HCT116 (cell line): ENCODE measurements around the gene RBBP8. TPM values are rescaled to one million over a fixed set of nuclear protein-coding genes. Genes with fewer than 3 reads are reported as not detected.

Experiments used
- ATAC-seq: fragments of 200-7000 bp; cut with Tn5 transposase; 2 replicates; pipeline ENCODE4 v1.9.1; 2020; ENCODE audit warnings: mild to moderate bottlenecking, moderate library complexity
- BruUV-seq: library from RNA; stranded (reverse); fragments of 400-500 nt; replicated peaks from 2 replicates; lab custom pipeline; 2021; lab: Mats Ljungman, UMichigan
- CTCF ChIA-PET: fragments of 300-600 bp; sonication (Branson Sonifier 250); formaldehyde crosslinking; loops from one replicate; lab custom pipeline; 2021; ENCODE audit warnings: antibody characterized with exemption; lab: Charles Lee
- POLR2A ChIA-PET: fragments of 300-600, 350-600 bp; sonication (Branson Sonifier 250); formaldehyde crosslinking; loops from one replicate; lab custom pipeline; 2021; ENCODE audit warnings: antibody characterized with exemption; lab: Charles Lee
- RAD21 ChIA-PET, 2 experiments: fragments of 300-600 bp; sonication (Branson Sonifier 250); formaldehyde crosslinking; loops; one replicate each; lab custom pipeline; 2023; ENCODE audit warnings: low total read pairs in 2 of 2; ENCODE audit not compliant: uncharacterized antibody in 2 of 2, unreplicated experiment in 2 of 2, low non-redundant PET in 1 of 2; lab: Charles Lee
- DNase-seq: peaks from one replicate; pipeline ENCODE4 v3.0.0-alpha.2; 2010; ENCODE audit warnings: low read depth, low spot score
- H2AFZ ChIP-seq: fragments of 200-600 bp; shearing (Covaris generic), sonication (generic); 2 replicates; pipeline ENCODE4 v1.6.1; 2017; ENCODE audit warnings: low read depth, mixed run types, mixed read lengths, antibody characterized with exemption, low read length; ENCODE audit not compliant: poor library complexity, severe bottlenecking
- H3K27ac ChIP-seq: 2 replicates; pipeline ENCODE4 v1.5.1; 2012; ENCODE audit warnings: low read depth, low read length
- H3K27me3 ChIP-seq: fragments of 200-600 bp; sonication (generic); 2 replicates; pipeline ENCODE4 v1.6.1; 2016; ENCODE audit warnings: mixed run types, low read length, mixed read lengths; ENCODE audit not compliant: insufficient read depth
- H3K36me3 ChIP-seq, 2 experiments: fragments of 200-500 bp in 1 of 2; fragments of 200-600 bp in 1 of 2; sonication (Bioruptor generic) in 1 of 2; sonication (generic) in 1 of 2; 2 replicates each; pipeline versions ENCODE4 v1.5.1 to v1.6.1; 2014 to 2016; ENCODE audit warnings: low read length in 2 of 2, inconsistent platforms in 1 of 2, mixed read lengths in 1 of 2, mixed run types in 1 of 2; ENCODE audit not compliant: insufficient read depth in 2 of 2, control insufficient read depth in 1 of 2
- H3K4me1 ChIP-seq, 2 experiments: fragments of 200-600 bp in 1 of 2; sonication (generic) in 1 of 2; 2 replicates each; pipeline versions ENCODE4 v1.5.1 to v1.6.1; 2012 to 2017; ENCODE audit warnings: low read length in 2 of 2, inconsistent platforms in 1 of 2, mild to moderate bottlenecking in 1 of 2, mixed read lengths in 1 of 2, mixed run types in 1 of 2, moderate library complexity in 1 of 2; ENCODE audit not compliant: insufficient read depth in 2 of 2, control insufficient read depth in 1 of 2
- H3K4me2 ChIP-seq: fragments of 200-600 bp; sonication (generic); 2 replicates; pipeline ENCODE4 v1.6.1; 2017; ENCODE audit warnings: mixed run types, low read length, mixed read lengths
- H3K4me3 ChIP-seq, 2 experiments: fragments of 200-600 bp in 1 of 2; sonication (generic) in 1 of 2; replicated peaks in 1 of 2; 2 replicates each; pipeline ENCODE4 v1.5.1; 2011 to 2016; ENCODE audit warnings: low read length in 2 of 2, control low read depth in 1 of 2, low read depth in 1 of 2, mild to moderate bottlenecking in 1 of 2, mixed read lengths in 1 of 2, mixed run types in 1 of 2
- H3K79me2 ChIP-seq: fragments of 200-600 bp; sonication (generic); 2 replicates; pipeline ENCODE4 v1.6.1; 2017; ENCODE audit warnings: mild to moderate bottlenecking, mixed run types, low read length, moderate library complexity, mixed read lengths; ENCODE audit not compliant: insufficient read depth
- H3K9ac ChIP-seq: fragments of 200-600 bp; sonication (generic); 2 replicates; pipeline ENCODE4 v1.6.1; 2016; ENCODE audit warnings: low read length, mixed read lengths
- H3K9me2 ChIP-seq: fragments of 200-600 bp; sonication (generic), shearing (Covaris generic); 2 replicates; pipeline ENCODE4 v1.6.1; 2017; ENCODE audit warnings: mixed run types, mild to moderate bottlenecking, moderate library complexity; ENCODE audit not compliant: insufficient read depth
- H3K9me3 ChIP-seq, 2 experiments: fragments of 200-500 bp in 1 of 2; fragments of 200-600 bp in 1 of 2; sonication (Bioruptor generic) in 1 of 2; sonication (generic) in 1 of 2; 2 replicates each; pipeline ENCODE4 v1.6.1; 2014 to 2017; ENCODE audit warnings: low read length in 2 of 2, mixed read lengths in 2 of 2, inconsistent platforms in 1 of 2, low read depth in 1 of 2, mild to moderate bottlenecking in 1 of 2, mixed run types in 1 of 2, moderate library complexity in 1 of 2; ENCODE audit not compliant: control insufficient read depth in 1 of 2, insufficient read depth in 1 of 2
- H4K20me1 ChIP-seq: fragments of 200-600 bp; sonication (generic), shearing (Covaris generic); 2 replicates; pipeline ENCODE4 v1.6.1; 2017; ENCODE audit warnings: mixed run types, mild to moderate bottlenecking, moderate library complexity; ENCODE audit not compliant: insufficient read depth
- ATF3 ChIP-seq: IDR thresholded peaks from 2 replicates; pipeline ENCODE4 v1.6.1; 2012
- CEBPB ChIP-seq: IDR thresholded peaks from 2 replicates; pipeline ENCODE4 v1.6.1; 2012; ENCODE audit warnings: low read depth
- CTCF ChIP-seq, 3 experiments: fragments of 200-600 bp in 1 of 3; sonication (generic) in 1 of 3; IDR thresholded peaks in 2 of 3; conservative IDR thresholded peaks in 1 of 3; 2 replicates each; pipeline ENCODE4 v1.5.1; 2012 to 2017; ENCODE audit warnings: low read depth in 2 of 3, low read length in 2 of 3, antibody characterized with exemption in 1 of 3, borderline replicate concordance in 1 of 3, control low read depth in 1 of 3, mild to moderate bottlenecking in 1 of 3, mixed read lengths in 1 of 3, mixed run types in 1 of 3, moderate library complexity in 1 of 3; ENCODE audit not compliant: insufficient read depth in 1 of 3
- ELF1 ChIP-seq: IDR thresholded peaks from 2 replicates; pipeline ENCODE4 v1.6.1; 2012; ENCODE audit warnings: low read depth, borderline replicate concordance
- EZH2phosphoT487 ChIP-seq: fragments of 200-600 bp; IDR thresholded peaks from 2 replicates; pipeline ENCODE4 v1.6.1; 2018; ENCODE audit warnings: antibody characterized with exemption, borderline replicate concordance
- FOSL1 ChIP-seq: IDR thresholded peaks from 2 replicates; pipeline ENCODE4 v1.6.1; 2012; ENCODE audit warnings: low read depth
- POLR2A ChIP-seq: IDR thresholded peaks from 2 replicates; pipeline ENCODE4 v1.7.0; 2011; ENCODE audit warnings: borderline replicate concordance; ENCODE audit not compliant: insufficient read depth, insufficient read length; ENCODE audit errors: extremely low read depth
- POLR2AphosphoS5 ChIP-seq: IDR thresholded peaks from 2 replicates; pipeline ENCODE4 v1.6.1; 2011; ENCODE audit warnings: mild to moderate bottlenecking, low read depth, low read length, moderate library complexity
- RAD21 ChIP-seq: IDR thresholded peaks from 2 replicates; pipeline ENCODE4 v1.6.1; 2012; ENCODE audit warnings: low read depth, mild to moderate bottlenecking
- SP1 ChIP-seq: IDR thresholded peaks from 2 replicates; pipeline ENCODE4 v1.6.1; 2012; ENCODE audit warnings: low read depth
- SRF ChIP-seq: IDR thresholded peaks from 2 replicates; pipeline ENCODE4 v1.6.1; 2012; ENCODE audit warnings: low read depth
- TCF7L2 ChIP-seq: IDR thresholded peaks from 2 replicates; pipeline ENCODE4 v1.7.0; 2011; ENCODE audit warnings: borderline replicate concordance, inconsistent platforms; ENCODE audit not compliant: insufficient read depth, insufficient read length; ENCODE audit errors: extremely low read depth
- YY1 ChIP-seq: IDR thresholded peaks from 2 replicates; pipeline ENCODE4 v1.6.1; 2011; ENCODE audit warnings: low read length, low read depth, moderate library complexity, mild to moderate bottlenecking; ENCODE audit not compliant: insufficient replicate concordance; ENCODE audit errors: extremely low read depth
- ZBTB33 ChIP-seq: IDR thresholded peaks from 2 replicates; pipeline ENCODE4 v1.6.1; 2011; ENCODE audit warnings: mild to moderate bottlenecking, low read length, moderate library complexity; ENCODE audit not compliant: insufficient replicate concordance; ENCODE audit errors: extremely low read depth
- ZFX ChIP-seq: fragments of 450-650 bp; IDR thresholded peaks from 2 replicates; pipeline ENCODE4 v1.6.1; 2017
- intact Hi-C: fragments of 100-400 bp; cut with micrococcal nuclease; formaldehyde crosslinking; loops from 2 replicates; pipeline ENCODE4 v1.10.0; 2022
- total RNA-seq: library from RNA; stranded (reverse); gene quantifications from one replicate; pipeline ENCODE4 v1.2.1, GENCODE V29; 2021; ENCODE audit not compliant: unreplicated experiment
- TF ChIP-seq, protein P1 (sequence below): IDR thresholded peaks from 2 replicates; pipeline ENCODE4 v1.6.1; 2012; ENCODE audit warnings: low read depth

Gene RBBP8
- total RNA-seq, 1 experiment from 2014 or later: 66.6 TPM

DNA sequence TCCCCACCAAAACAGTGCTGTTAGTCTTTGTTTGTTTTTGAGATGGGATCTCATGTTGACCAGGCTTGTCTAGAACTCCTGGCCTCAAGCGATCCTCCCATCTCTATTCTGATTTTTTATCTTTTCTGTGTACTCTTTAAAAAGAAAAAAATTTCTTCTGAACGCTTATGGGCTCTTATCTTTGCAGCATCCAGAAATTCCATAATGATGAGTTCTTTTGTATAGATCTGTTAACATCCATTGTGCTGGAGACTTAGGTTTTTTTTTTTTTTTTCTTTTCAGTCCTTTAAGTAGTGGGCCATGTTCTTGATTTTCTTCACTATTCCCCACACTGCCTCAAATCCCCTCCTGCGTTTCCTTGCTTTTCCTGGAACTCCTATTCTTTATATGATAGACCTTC is 31.0 kb downstream of the RBBP8 start:
- H3K79me2 ChIP-seq: peaks cover 51% of the 10 kb centered on the region
- no peaks in the 10 kb centered on the region for H4K20me1 ChIP-seq
- RAD21 ChIA-PET: no interaction called here
- DNase-seq (no peak), ATAC-seq (no peak)
- H2AFZ ChIP-seq: no peak overlapping the region
- H3K9me2 ChIP-seq: no peaks in the 10 kb centered on the region
- H3K27ac ChIP-seq: no peak overlapping the region
- TF ChIP-seq YY1 (no peak), ZBTB33 (no peak), CTCF (IDR thresholded peaks at IDR 0.05 in 2 of 3, conservative IDR thresholded peaks at IDR 0.05 in 1 of 3; ENCODE audit: borderline replicate concordance in 1 of 3, insufficient read depth in 1 of 3, low read depth in 2 of 3, low read length in 2 of 3) (no peak), CEBPB (no peak), ATF3 (no peak), SRF (no peak), TCF7L2 (no peak), EZH2phosphoT487 (no peak), SP1 (no peak), ELF1 (no peak), POLR2A (no peak), FOSL1 (no peak), POLR2AphosphoS5 (no peak), RAD21 (no peak), ZFX (no peak)
- TF ChIP-seq, protein P1, sequence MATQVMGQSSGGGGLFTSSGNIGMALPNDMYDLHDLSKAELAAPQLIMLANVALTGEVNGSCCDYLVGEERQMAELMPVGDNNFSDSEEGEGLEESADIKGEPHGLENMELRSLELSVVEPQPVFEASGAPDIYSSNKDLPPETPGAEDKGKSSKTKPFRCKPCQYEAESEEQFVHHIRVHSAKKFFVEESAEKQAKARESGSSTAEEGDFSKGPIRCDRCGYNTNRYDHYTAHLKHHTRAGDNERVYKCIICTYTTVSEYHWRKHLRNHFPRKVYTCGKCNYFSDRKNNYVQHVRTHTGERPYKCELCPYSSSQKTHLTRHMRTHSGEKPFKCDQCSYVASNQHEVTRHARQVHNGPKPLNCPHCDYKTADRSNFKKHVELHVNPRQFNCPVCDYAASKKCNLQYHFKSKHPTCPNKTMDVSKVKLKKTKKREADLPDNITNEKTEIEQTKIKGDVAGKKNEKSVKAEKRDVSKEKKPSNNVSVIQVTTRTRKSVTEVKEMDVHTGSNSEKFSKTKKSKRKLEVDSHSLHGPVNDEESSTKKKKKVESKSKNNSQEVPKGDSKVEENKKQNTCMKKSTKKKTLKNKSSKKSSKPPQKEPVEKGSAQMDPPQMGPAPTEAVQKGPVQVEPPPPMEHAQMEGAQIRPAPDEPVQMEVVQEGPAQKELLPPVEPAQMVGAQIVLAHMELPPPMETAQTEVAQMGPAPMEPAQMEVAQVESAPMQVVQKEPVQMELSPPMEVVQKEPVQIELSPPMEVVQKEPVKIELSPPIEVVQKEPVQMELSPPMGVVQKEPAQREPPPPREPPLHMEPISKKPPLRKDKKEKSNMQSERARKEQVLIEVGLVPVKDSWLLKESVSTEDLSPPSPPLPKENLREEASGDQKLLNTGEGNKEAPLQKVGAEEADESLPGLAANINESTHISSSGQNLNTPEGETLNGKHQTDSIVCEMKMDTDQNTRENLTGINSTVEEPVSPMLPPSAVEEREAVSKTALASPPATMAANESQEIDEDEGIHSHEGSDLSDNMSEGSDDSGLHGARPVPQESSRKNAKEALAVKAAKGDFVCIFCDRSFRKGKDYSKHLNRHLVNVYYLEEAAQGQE: no peak
- peaks cover 0 to 2% of the 10 kb centered on the region in 2 experiments; a peak in 1 of 4 replicates for H3K36me3 ChIP-seq
- H3K4me3 ChIP-seq: no peak overlapping the region
- no peak overlapping the region for H3K9ac ChIP-seq
- H3K4me2 ChIP-seq: no peak overlapping the region
- H3K27me3 ChIP-seq: no peaks in the 10 kb centered on the region
- H3K4me1 ChIP-seq: no peaks in the 10 kb centered on the region
- POLR2A ChIA-PET: no interaction called here
- H3K9me3 ChIP-seq: no peaks in the 10 kb centered on the region
- CTCF ChIA-PET: interaction anchor here (0.9 kb wide), 1 partner anchor 19 kb away, joined by 5 read pairs; no protein-coding TSS in a partner anchor
- BruUV-seq: no TSS peak
- intact Hi-C loops: no loop called here
